Lower leg skin (tissue), 3 donors: ENCODE results near the gene ELOB.

Experiments used
- CTCF ChIP-seq, 3 donors: fragments of 450-650 bp; IDR thresholded peaks; one replicate each; pipeline ENCODE4 v1.5.1; 2016; ENCODE audit warnings: antibody characterized with exemption in 3 of 3, mild to moderate bottlenecking in 3 of 3, moderate library complexity in 2 of 3
- POLR2A ChIP-seq, 2 donors: fragments of 450-650 bp; IDR thresholded peaks; one replicate each; pipeline ENCODE4 v1.6.1; 2016 to 2017; ENCODE audit warnings: antibody characterized with exemption in 2 of 2, mild to moderate bottlenecking in 1 of 2, moderate library complexity in 1 of 2

DNA sequence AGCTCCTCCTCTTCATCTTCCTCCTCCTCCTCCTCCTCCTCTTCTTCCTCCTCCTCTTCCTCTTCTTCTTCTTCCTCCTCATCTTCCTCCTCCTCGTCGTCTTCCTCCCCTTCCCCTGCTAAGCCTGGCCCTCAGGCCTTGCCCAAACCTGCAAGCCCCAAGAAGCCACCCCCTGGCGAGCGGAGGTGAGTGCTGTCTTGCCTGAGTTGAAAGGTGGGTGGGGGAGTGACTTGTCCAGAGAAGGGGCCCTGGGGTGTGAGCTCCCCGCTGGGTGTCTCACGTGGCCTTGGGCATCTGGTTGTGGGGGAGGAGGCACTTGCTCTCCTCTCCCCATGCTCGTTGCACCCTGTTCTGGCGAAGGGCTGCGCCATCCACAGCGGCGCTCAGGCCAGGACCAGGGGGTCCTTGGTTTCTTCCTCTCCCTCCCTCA lies 8.0 kb downstream of the ELOB start:
- no peak for TF ChIP-seq CTCF (IDR thresholded peaks at IDR 0.05)
- TF ChIP-seq POLR2A (IDR thresholded peaks at IDR 0.05): no peak
